AG10803 (cell line): ENCODE data around the gene SGCA.

Source experiments
- DNase-seq: peaks from one replicate; pipeline ENCODE4 v3.0.0; 2010; ENCODE audit warnings: low read depth
- H3K4me3 ChIP-seq: 2 replicates; pipeline ENCODE4 v1.5.1; 2011; ENCODE audit warnings: mild to moderate bottlenecking, low read length, control low read depth
- CTCF ChIP-seq: conservative IDR thresholded peaks from 2 replicates; pipeline ENCODE4 v1.5.1; 2011; ENCODE audit warnings: mild to moderate bottlenecking, low read length, control low read depth, inconsistent platforms

Gene SGCA

DNA sequence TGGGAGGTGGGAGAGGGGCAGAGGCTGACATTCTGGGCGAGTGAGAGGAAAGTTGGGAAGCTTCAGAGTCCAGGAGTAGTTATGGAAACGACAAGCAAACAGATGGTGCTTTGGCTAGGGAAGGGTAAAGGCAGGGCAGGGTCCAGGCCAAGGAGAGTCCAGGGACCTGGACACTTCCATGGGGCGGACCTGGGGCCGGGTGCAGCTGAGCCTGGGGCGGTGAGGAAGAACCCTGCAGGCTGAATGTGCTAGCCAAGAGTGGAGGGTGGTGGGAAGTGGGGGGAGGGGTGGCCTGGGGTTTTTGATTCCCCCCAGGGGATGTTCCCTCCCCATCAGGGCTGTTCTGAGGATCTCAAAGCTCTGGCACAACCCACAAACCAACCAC lies 18.0 kb upstream of the SGCA start:
- H3K4me3 ChIP-seq: peak overlapping the region; percentile 79
- peak; percentile 48 for DNase-seq

GRCh38 chr17:50148226-50149090 lies 17.3 kb upstream of the SGCA start:
- DNase-seq: peak; percentile 31
- TF ChIP-seq CTCF: peak; percentile 46
- H3K4me3 ChIP-seq: peak overlapping the region; percentile 79

More for the DNA sequence above, 18.0 kb upstream of the SGCA start:
- no peak for TF ChIP-seq CTCF

- DNase-seq: no peak
- peak overlapping the region; percentile 79 for H3K4me3 ChIP-seq
- TF ChIP-seq CTCF: no peak
Measured at GRCh38 chr17:50149091-50149416, 16.8 kb upstream of the SGCA start.

DNA sequence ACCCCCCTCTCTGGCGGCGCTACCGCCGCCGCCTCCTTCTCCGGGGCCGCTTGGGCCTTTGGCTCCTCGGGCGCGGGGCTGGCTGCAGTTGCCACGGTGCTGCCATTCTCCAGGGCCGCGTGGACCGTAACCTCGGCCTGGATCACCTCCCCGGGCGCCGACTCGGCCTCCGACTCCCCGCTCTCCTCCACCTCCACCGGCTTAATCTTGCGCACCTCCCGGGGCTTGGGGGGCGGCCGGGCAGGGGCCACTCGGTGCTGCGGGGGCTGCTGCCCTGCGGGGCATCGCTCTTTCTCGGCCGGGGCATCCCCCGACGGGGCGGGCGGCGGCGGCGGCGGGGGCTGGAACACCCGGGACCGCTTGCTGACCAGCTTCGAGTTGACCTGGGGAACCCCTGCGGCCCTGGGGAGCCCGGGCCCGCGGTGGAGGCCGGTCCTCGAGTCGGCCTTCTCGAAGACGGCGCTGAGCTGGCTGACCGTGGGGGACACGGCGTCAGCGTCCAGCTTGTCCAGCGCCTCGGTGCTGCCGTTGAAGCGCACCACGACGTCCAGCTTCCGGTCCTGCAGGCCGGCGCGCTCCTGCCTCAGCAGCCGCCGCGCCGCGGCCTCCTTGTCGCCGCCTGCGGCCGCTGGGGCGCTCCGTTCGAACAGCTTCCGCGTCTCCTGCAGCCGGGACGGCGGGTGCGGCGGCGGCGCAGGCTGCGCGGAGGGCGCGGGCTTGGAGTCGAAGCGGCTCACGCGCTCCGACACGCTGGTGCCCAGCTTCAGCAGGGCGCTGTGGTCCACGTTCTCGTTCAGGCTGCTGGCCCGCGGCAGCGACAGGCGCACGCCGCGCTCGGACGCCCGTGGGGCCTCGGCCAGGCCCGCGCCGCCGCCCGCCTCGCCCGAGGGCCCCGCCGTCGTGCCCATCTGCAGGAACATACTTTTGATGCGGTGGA lies 16.1 kb upstream of the SGCA start:
- TF ChIP-seq CTCF: no peak
- DNase-seq: peak; percentile 60

DNA sequence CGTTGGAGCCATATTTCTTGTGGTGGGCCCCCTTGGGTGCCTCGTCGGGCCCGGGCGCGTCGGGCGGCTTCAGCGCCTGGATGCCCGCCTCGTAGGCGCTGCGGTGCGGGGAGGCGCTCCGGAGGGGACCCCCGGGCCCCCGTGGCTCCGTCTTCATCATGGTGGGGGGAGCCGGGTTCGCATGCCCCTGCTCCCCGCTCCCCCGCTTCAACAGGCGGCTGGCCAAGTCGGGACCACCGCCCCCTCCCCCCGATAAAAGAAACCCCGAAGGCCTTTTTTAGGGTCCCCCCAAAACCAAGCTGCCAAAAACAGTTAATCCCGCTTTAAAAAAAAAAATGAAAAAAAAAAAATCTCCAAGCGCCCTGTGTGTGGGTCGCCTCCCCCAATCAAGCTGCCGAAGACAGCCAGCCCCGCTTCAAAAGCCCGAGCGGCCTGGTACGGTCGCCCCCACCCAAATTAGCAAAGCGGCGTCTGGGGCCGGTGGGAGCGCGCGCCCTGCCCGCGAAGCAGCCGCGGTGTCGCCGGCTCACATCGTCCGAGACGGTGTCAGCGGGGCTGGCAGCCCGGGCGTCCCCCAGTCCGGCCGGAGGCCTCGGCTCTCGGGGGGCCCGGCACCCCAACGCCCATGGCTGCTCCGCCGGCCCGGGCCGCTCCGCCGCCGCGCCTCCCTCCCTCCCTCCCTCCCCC lies 15.3 kb upstream of the SGCA start, which contains the start of gene PPP1R9B:
Gene PPP1R9B (minus strand): TSS at position 324 of the 687 bp plus-strand sequence. CDS start 164 bp downstream, at position 160.
- TF ChIP-seq CTCF: no peak
- DNase-seq: no peak
- peak within 1 kb of the TSS; percentile 79 for H3K4me3 ChIP-seq

More for the DNA sequence above, 16.1 kb upstream of the SGCA start:
- peak overlapping the region; percentile 79 for H3K4me3 ChIP-seq

DNA sequence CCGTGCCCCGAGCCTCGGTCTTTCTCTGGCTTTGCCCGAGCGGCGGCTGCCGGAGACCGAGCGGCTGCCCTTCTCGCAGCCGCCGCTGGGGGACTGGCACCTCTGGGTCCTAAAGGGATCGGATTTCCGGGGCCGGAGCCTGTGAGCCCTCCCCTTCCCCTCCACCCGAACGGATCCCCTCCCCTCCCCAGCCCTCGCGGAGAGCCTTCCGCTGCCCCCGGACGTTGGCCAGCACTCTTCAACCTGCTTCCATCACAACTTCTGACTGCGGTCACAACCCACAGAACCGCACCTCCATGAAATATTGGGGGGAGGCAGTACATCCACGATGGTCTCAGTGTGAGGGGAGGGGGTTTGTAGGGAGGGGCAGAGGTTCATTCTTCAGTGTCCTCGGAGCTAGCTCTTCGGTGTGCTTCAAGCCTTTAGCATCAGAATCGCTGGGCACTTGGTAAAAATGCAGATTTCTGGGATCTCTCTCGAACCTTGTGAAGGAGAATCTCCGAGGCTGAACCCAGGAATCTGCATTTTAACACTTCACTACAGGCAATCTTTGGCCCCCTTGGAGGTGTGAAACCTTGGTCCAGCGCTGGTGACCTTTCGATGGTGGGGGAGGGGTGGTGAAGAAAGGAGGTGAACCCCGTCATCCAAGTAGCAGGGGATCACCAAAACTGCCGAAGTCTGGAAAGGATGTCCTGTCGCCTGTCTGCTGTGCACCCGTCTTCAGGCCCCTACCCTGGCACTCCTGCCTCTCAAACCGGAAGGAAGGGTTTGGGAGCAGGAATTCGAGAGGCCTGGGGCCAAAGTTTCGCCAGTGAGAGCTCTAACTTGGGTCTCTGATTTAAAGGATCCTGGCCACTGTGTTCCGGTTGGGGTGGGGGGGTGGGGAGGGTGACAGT lies 14.5 kb upstream of the SGCA start:
- peak overlapping the region; percentile 79 for H3K4me3 ChIP-seq
- peak; percentile 87 for DNase-seq
- TF ChIP-seq CTCF: peak; percentile 64
